ENCODE measurements around the gene LACTB.

Gene LACTB

GRCh38 chr15:63181648-63182047, 60.0 kb downstream of the LACTB start:
- no peak for DNase-seq

- no peak for DNase-seq
These were observed 63.5 kb downstream of the LACTB start for GRCh38 chr15:63185206-63185605.

- no peak for DNase-seq
These were observed 64.4 kb downstream of the LACTB start for GRCh38 chr15:63186065-63186464.

- DNase-seq = no peak
These were observed 66.0 kb downstream of the LACTB start for GRCh38 chr15:63187589-63188226.

- DNase-seq = no peak
These were observed 66.7 kb downstream of the LACTB start for GRCh38 chr15:63188247-63188925.

- DNase-seq = peak; percentile 97
These were observed 67.5 kb downstream of the LACTB start, which contains the start of gene RAB8B for GRCh38 chr15:63188926-63189871. TSS of gene RAB8B (plus strand) at chr15:63189606. CDS start at chr15:63189625, 19 bp downstream.

- DNase-seq = peak; percentile 69
These were observed 68.5 kb downstream of the LACTB start for GRCh38 chr15:63189941-63190768.

GRCh38 chr15:63190769-63191649, 69.3 kb downstream of the LACTB start:
- DNase-seq = peak; percentile 50
